Naive thymus-derived CD8-positive, alpha-beta T cell (primary cell): ENCODE data around the gene CFAP221. TPM values are rescaled to one million over a fixed set of nuclear protein-coding genes. Genes with fewer than 3 reads are reported as not detected.

Source experiments
- ATAC-seq, 2 donors: fragments of 150-1000 bp; cut with Tn5 transposase in 1 of 2; sonication (Bioruptor Pico), chemical (Tn5 transposase) in 1 of 2; 1 replicate in 1 of 2; 2 replicates in 1 of 2; pipeline ENCODE4 v1.10.0; 2021; ENCODE audit warnings: mild to moderate bottlenecking in 2 of 2, moderate library complexity in 2 of 2
- POLR2A ChIA-PET: fragments of 350-600 bp; sonication (Branson Sonifier 250); formaldehyde crosslinking; loops from one replicate; lab custom pipeline; 2021; ENCODE audit warnings: antibody characterized with exemption; lab: Charles Lee
- DNase-seq, 10 donors: peaks; one replicate each; pipeline versions ENCODE4 v3.0.0 to v3.0.0-alpha.2; 2020 to 2022
- H3K27ac Mint-ChIP-seq, 10 donors: one replicate each; pipeline ENCODE4 v1.8.0; 2020 to 2022; ENCODE audit warnings: mild to moderate bottlenecking in 10 of 10, mixed read lengths in 10 of 10, moderate library complexity in 4 of 10, inconsistent platforms in 1 of 10
- H3K27me3 Mint-ChIP-seq, 5 donors: one replicate each; pipeline ENCODE4 v1.8.0; 2021 to 2022; ENCODE audit warnings: mixed read lengths in 5 of 5
- H3K36me3 Mint-ChIP-seq, 3 donors: one replicate each; pipeline ENCODE4 v1.8.0; 2020 to 2022; ENCODE audit warnings: mixed read lengths in 3 of 3, mild to moderate bottlenecking in 2 of 3, inconsistent platforms in 1 of 3
- H3K4me1 Mint-ChIP-seq, 4 donors: one replicate each; pipeline ENCODE4 v1.8.0; 2021 to 2022; ENCODE audit warnings: mixed read lengths in 4 of 4
- H3K4me3 Mint-ChIP-seq, 10 donors: one replicate each; pipeline ENCODE4 v1.8.0; 2020 to 2022; ENCODE audit warnings: mild to moderate bottlenecking in 10 of 10, mixed read lengths in 10 of 10, moderate library complexity in 6 of 10, inconsistent platforms in 1 of 10
- H3K9me3 Mint-ChIP-seq, 9 donors: one replicate each; pipeline ENCODE4 v1.8.0; 2020 to 2022; ENCODE audit warnings: mixed read lengths in 9 of 9, mild to moderate bottlenecking in 3 of 9, inconsistent platforms in 1 of 9, moderate library complexity in 1 of 9
- polyA plus RNA-seq, 3 donors: library from polyadenylated mRNA; unstranded; fragments of 300-500 nt; fragmentation: Illumina TruSeq; gene quantifications; one replicate each; pipeline ENCODE4 v1.2.3, GENCODE V29; 2021
- total RNA-seq, 8 experiments: library from RNA in 2 of 8; stranded (reverse) in 2 of 8; gene quantifications; one replicate each; pipeline ENCODE4 v1.2.3 and lab custom pipeline; 2021 to 2026

CFAP221 gene
- total and polyA plus RNA-seq, 5 experiments from 2014 or later = not detected

- H3K9me3 Mint-ChIP-seq = peaks cover 0 to 4% (median 0%) of the 10 kb centered on the region in 9 donors
- H3K4me1 Mint-ChIP-seq = peaks cover 26 to 49% (median 42%) of the 10 kb centered on the region in 4 donors
- POLR2A ChIA-PET = interaction anchor here (2.4 to 5.6 kb wide), 2 partner anchors 15 to 496 kb away, joined by 18 to 57 read pairs; no protein-coding TSS in a partner anchor
- H3K27me3 Mint-ChIP-seq = no peaks in the 10 kb centered on the region
- H3K27ac Mint-ChIP-seq = peak overlapping the region; percentile 32 to 100 (median 94)
- peaks cover 0 to 13% (median 0%) of the 10 kb centered on the region in 3 donors for H3K36me3 Mint-ChIP-seq
- ATAC-seq = no peak
- DNase-seq = no peak
- H3K4me3 Mint-ChIP-seq = peak overlapping the region; percentile 83 to 98 (median 96)
Measured at GRCh38 chr2:119679846-119680245, 135.6 kb downstream of the CFAP221 start.

GRCh38 chr2:119680457-119681202 is 136.4 kb downstream of the CFAP221 start:
- Mint-ChIP-seq H3K9me3 (peaks cover 0 to 4% (median 0%) of the 10 kb centered on the region in 9 donors), H3K4me1 (peaks cover 26 to 52% (median 42%) of the 10 kb centered on the region in 4 donors), H3K27me3 (no peaks in the 10 kb centered on the region), H3K27ac (peak overlapping the region in 7 of 10 donors; percentile 11 to 95 (median 76)), H3K36me3 (peaks cover 0 to 13% (median 0%) of the 10 kb centered on the region in 3 donors), H3K4me3 (peak overlapping the region; percentile 34 to 98 (median 90))
- DNase-seq (no peak), ATAC-seq (no peak)
- POLR2A ChIA-PET = interaction anchor here (5.6 kb wide), 1 partner anchor 15 kb away, joined by 57 read pairs; no protein-coding TSS in a partner anchor

- no peaks in the 10 kb centered on the region for H3K27me3 Mint-ChIP-seq
- H3K4me1 Mint-ChIP-seq = peaks cover 26 to 52% (median 42%) of the 10 kb centered on the region in 4 donors
- POLR2A ChIA-PET = interaction anchor here (0.6 to 5.6 kb wide), 2 partner anchors 14 to 272 kb away, joined by 4 to 57 read pairs; no protein-coding TSS in a partner anchor
- peaks cover 0 to 17% (median 0%) of the 10 kb centered on the region in 3 donors for H3K36me3 Mint-ChIP-seq
- peak overlapping the region in 8 of 10 donors; percentile 32 to 97 (median 59) for H3K4me3 Mint-ChIP-seq
- peak overlapping the region in 1 of 10 donors; percentile 43 for H3K27ac Mint-ChIP-seq
- peaks cover 0 to 4% (median 0%) of the 10 kb centered on the region in 9 donors for H3K9me3 Mint-ChIP-seq
- DNase-seq (no peak), ATAC-seq (no peak)
Measured at GRCh38 chr2:119681203-119681867, 137.1 kb downstream of the CFAP221 start.

GRCh38 chr2:119681868-119682220 is 137.6 kb downstream of the CFAP221 start:
- Mint-ChIP-seq H3K27ac (peak overlapping the region in 4 of 10 donors; percentile 19 to 53 (median 47)), H3K36me3 (peaks cover 0 to 20% (median 0%) of the 10 kb centered on the region in 3 donors), H3K9me3 (peaks cover 0 to 4% (median 0%) of the 10 kb centered on the region in 9 donors), H3K4me1 (peaks cover 26 to 52% (median 42%) of the 10 kb centered on the region in 4 donors), H3K4me3 (peak overlapping the region in 1 of 10 donors; percentile 69), H3K27me3 (no peaks in the 10 kb centered on the region)
- POLR2A ChIA-PET = interaction anchor here (0.6 to 5.6 kb wide), 2 partner anchors 13 to 272 kb away, joined by 4 to 57 read pairs; no protein-coding TSS in a partner anchor
- no peak for DNase-seq
- no peak for ATAC-seq

GRCh38 chr2:119682578-119682977 is 138.3 kb downstream of the CFAP221 start:
- POLR2A ChIA-PET = interaction anchor here (5.6 kb wide), 1 partner anchor 13 kb away, joined by 57 read pairs; no protein-coding TSS in a partner anchor
- Mint-ChIP-seq H3K27ac (peak overlapping the region in 1 of 10 donors; percentile 45), H3K4me1 (peaks cover 26 to 52% (median 42%) of the 10 kb centered on the region in 4 donors), H3K36me3 (peaks cover 4 to 27% (median 6%) of the 10 kb centered on the region in 3 donors), H3K9me3 (peaks cover 0 to 4% (median 0%) of the 10 kb centered on the region in 9 donors), H3K4me3 (no peak overlapping the region), H3K27me3 (no peaks in the 10 kb centered on the region)
- DNase-seq (no peak), ATAC-seq (no peak)

- POLR2A ChIA-PET = interaction anchor here (5.6 kb wide), 1 partner anchor 12 kb away, joined by 57 read pairs; no protein-coding TSS in a partner anchor
Measured at GRCh38 chr2:119683074-119683712, 138.9 kb downstream of the CFAP221 start.

GRCh38 chr2:119683713-119684443 is 139.6 kb downstream of the CFAP221 start:
- Mint-ChIP-seq H3K27ac (peak overlapping the region in 4 of 10 donors; percentile 13 to 80 (median 41)), H3K36me3 (peaks cover 4 to 37% (median 13%) of the 10 kb centered on the region in 3 donors), H3K4me3 (peak overlapping the region in 1 of 10 donors; percentile 54), H3K27me3 (no peaks in the 10 kb centered on the region), H3K9me3 (no peaks in the 10 kb centered on the region), H3K4me1 (peaks cover 21 to 43% (median 33%) of the 10 kb centered on the region in 4 donors)
- POLR2A ChIA-PET = interaction anchor here (0.8 kb wide), 1 partner anchor 8 kb away, joined by 3 read pairs; no protein-coding TSS in a partner anchor
- no peak for DNase-seq
- no peak for ATAC-seq

More at GRCh38 chr2:119683074-119683712, 138.9 kb downstream of the CFAP221 start:
- H3K27ac Mint-ChIP-seq = peak overlapping the region in 1 of 10 donors; percentile 13
- H3K4me1 Mint-ChIP-seq = peaks cover 23 to 47% (median 36%) of the 10 kb centered on the region in 4 donors
- ATAC-seq (no peak), DNase-seq (no peak)
- no peaks in the 10 kb centered on the region for H3K27me3 Mint-ChIP-seq
- peak overlapping the region in 1 of 10 donors; percentile 54 for H3K4me3 Mint-ChIP-seq
- peaks cover 0 to 4% (median 0%) of the 10 kb centered on the region in 9 donors for H3K9me3 Mint-ChIP-seq
- H3K36me3 Mint-ChIP-seq = peaks cover 4 to 33% (median 11%) of the 10 kb centered on the region in 3 donors

GRCh38 chr2:119684518-119684917 is 140.3 kb downstream of the CFAP221 start:
- peaks cover 21 to 39% (median 29%) of the 10 kb centered on the region in 4 donors for H3K4me1 Mint-ChIP-seq
- no peaks in the 10 kb centered on the region for H3K9me3 Mint-ChIP-seq
- DNase-seq = no peak
- peak overlapping the region in 1 of 10 donors; percentile 33 for H3K27ac Mint-ChIP-seq
- POLR2A ChIA-PET = interaction anchor here (0.8 to 1.5 kb wide), 2 partner anchors 9 to 13 kb away, joined by 3 to 4 read pairs; no protein-coding TSS in a partner anchor
- no peak overlapping the region for H3K4me3 Mint-ChIP-seq
- peaks cover 4 to 41% (median 16%) of the 10 kb centered on the region in 3 donors for H3K36me3 Mint-ChIP-seq
- no peak for ATAC-seq
- H3K27me3 Mint-ChIP-seq = no peaks in the 10 kb centered on the region

- ATAC-seq (no peak), DNase-seq (no peak)
- H3K4me1 Mint-ChIP-seq = peaks cover under 1 to 15% (median 7%) of the 10 kb centered on the region in 4 donors
- POLR2A ChIA-PET = interaction anchor here (0.6 kb wide), 1 partner anchor 543 kb away, joined by 5 read pairs; no protein-coding TSS in a partner anchor
- peaks cover 4 to 35% (median 16%) of the 10 kb centered on the region in 3 donors for H3K36me3 Mint-ChIP-seq
- H3K4me3 Mint-ChIP-seq = no peak overlapping the region
- peak overlapping the region in 2 of 10 donors; percentile 12 to 63 for H3K27ac Mint-ChIP-seq
- H3K27me3 Mint-ChIP-seq = no peaks in the 10 kb centered on the region
- no peaks in the 10 kb centered on the region for H3K9me3 Mint-ChIP-seq
Measured at GRCh38 chr2:119688616-119689015, 144.4 kb downstream of the CFAP221 start.

GRCh38 chr2:119689218-119689617 is 145.0 kb downstream of the CFAP221 start:
- POLR2A ChIA-PET = no interaction called here
- Mint-ChIP-seq H3K27ac (peak overlapping the region in 6 of 10 donors; percentile 4 to 76 (median 34)), H3K9me3 (no peaks in the 10 kb centered on the region), H3K4me1 (peaks cover 5 to 15% (median 8%) of the 10 kb centered on the region in 4 donors), H3K27me3 (no peaks in the 10 kb centered on the region), H3K4me3 (no peak overlapping the region), H3K36me3 (peaks cover 4 to 32% (median 16%) of the 10 kb centered on the region in 3 donors)
- DNase-seq (no peak), ATAC-seq (no peak)

DNA sequence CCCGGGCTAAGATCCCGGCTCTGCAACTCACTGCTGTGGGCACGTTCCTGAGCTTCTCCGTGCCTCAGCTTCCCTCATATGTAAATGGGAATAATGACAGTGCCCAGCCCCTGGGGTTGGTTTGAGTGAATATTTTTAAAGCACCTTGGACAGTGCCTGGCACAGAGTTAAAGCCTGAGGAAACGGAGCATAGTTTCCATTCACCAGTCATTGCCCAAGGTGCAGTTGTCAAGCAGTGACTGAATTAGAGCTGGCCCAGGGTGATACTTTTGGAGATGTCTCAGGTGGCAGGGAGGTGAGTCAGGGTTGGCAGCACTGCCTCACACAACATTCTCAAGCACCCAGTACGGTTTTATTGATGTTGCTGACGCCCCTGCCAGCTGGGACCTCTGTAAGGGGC is 146.9 kb downstream of the CFAP221 start:
- Mint-ChIP-seq H3K4me1 (peaks cover 16 to 27% (median 25%) of the 10 kb centered on the region in 4 donors), H3K36me3 (peaks cover 4 to 28% (median 16%) of the 10 kb centered on the region in 3 donors), H3K9me3 (no peaks in the 10 kb centered on the region), H3K27ac (peak overlapping the region in 2 of 10 donors; percentile 20 to 21), H3K4me3 (no peak overlapping the region), H3K27me3 (no peaks in the 10 kb centered on the region)
- no peak for ATAC-seq
- POLR2A ChIA-PET = interaction anchor here (1.9 kb wide), 1 partner anchor 13 kb away, joined by 6 read pairs; the partner anchor contains the start of gene TMEM177
- DNase-seq = no peak
